IMR-90 (cell line): ENCODE results near the gene MCAM. TPM values are rescaled to one million over a fixed set of nuclear protein-coding genes. Genes with fewer than 3 reads are reported as not detected.

ENCODE experiments used
- ATAC-seq: fragments of 200-7000 bp; cut with Tn5 transposase; 2 replicates; pipeline ENCODE4 v1.9.1; 2020; ENCODE audit warnings: low read depth, mild to moderate bottlenecking, moderate library complexity
- BruUV-seq: library from RNA; stranded (reverse); fragments of 400-500 nt; replicated peaks from 2 replicates; lab custom pipeline; 2021; lab: Mats Ljungman, UMichigan
- CTCF ChIA-PET: fragments of 300-600 bp; formaldehyde crosslinking; extraction: SDS; loops from one replicate; lab custom pipeline; 2021; ENCODE audit warnings: antibody characterized with exemption; lab: Yijun Ruan, JAX
- POLR2A ChIA-PET: fragments of 300-600 bp; sonication (Branson Sonifier 250); formaldehyde crosslinking; loops from one replicate; lab custom pipeline; 2022; ENCODE audit warnings: antibody characterized with exemption; ENCODE audit not compliant: unreplicated experiment; lab: Charles Lee
- DNase-seq: peaks from one replicate; pipeline ENCODE4 v3.0.0; 2013
- H2AFZ ChIP-seq: replicated peaks from 2 replicates; pipeline ENCODE3; 2013; ENCODE audit warnings: low read length, mild to moderate bottlenecking; ENCODE audit not compliant: poor library complexity
- H2AK5ac ChIP-seq: 2 replicates; pipeline ENCODE4 v1.6.1; 2013; ENCODE audit warnings: low read depth, low read length, inconsistent platforms
- H2AK9ac ChIP-seq: replicated peaks from 2 replicates; pipeline ENCODE3; 2013; ENCODE audit warnings: mild to moderate bottlenecking, low read depth, low read length, moderate library complexity; ENCODE audit not compliant: poor library complexity
- H2BK120ac ChIP-seq: 2 replicates; pipeline ENCODE4 v1.6.1; 2013; ENCODE audit warnings: low read depth, low read length, inconsistent platforms
- H2BK15ac ChIP-seq: 3 replicates; pipeline ENCODE4 v1.6.1; 2013; ENCODE audit warnings: low read depth, low read length, inconsistent platforms
- H2BK20ac ChIP-seq: 2 replicates; pipeline ENCODE4 v1.6.1; 2013; ENCODE audit warnings: low read depth, mild to moderate bottlenecking, inconsistent platforms, low read length, moderate library complexity
- H2BK5ac ChIP-seq: 2 replicates; pipeline ENCODE4 v1.6.1; 2013; ENCODE audit warnings: mild to moderate bottlenecking, low read depth, low read length, inconsistent platforms; ENCODE audit not compliant: poor library complexity, severe bottlenecking
- H3K14ac ChIP-seq: replicated peaks from 2 replicates; pipeline ENCODE4 v1.6.1; 2013; ENCODE audit warnings: low read depth, low read length, inconsistent platforms
- H3K18ac ChIP-seq: 2 replicates; pipeline ENCODE4 v1.6.1; 2013; ENCODE audit warnings: low read depth, low read length, control low read depth
- H3K23ac ChIP-seq: 2 replicates; pipeline ENCODE4 v1.6.1; 2013; ENCODE audit warnings: low read depth, low read length, inconsistent platforms
- H3K27ac ChIP-seq: 2 replicates; pipeline ENCODE4 v1.5.1; 2013; ENCODE audit warnings: mild to moderate bottlenecking, control low read depth, low read length; ENCODE audit not compliant: insufficient read depth
- H3K27me3 ChIP-seq: 2 replicates; pipeline ENCODE4 v1.6.1; 2013; ENCODE audit warnings: low read length; ENCODE audit not compliant: control insufficient read depth, insufficient read depth
- H3K36me3 ChIP-seq: 2 replicates; pipeline ENCODE4 v1.6.1; 2013; ENCODE audit warnings: low read length, mixed read lengths; ENCODE audit not compliant: control insufficient read depth, insufficient read depth
- H3K4ac ChIP-seq: 2 replicates; pipeline ENCODE4 v1.6.1; 2013; ENCODE audit warnings: low read depth, low read length, inconsistent platforms
- H3K4me1 ChIP-seq: 2 replicates; pipeline ENCODE4 v1.6.1; 2013; ENCODE audit warnings: low read length, mixed read lengths; ENCODE audit not compliant: control insufficient read depth, insufficient read depth
- H3K4me2 ChIP-seq: 2 replicates; pipeline ENCODE4 v1.6.1; 2013; ENCODE audit warnings: low read depth, mild to moderate bottlenecking, control low read depth, low read length, moderate library complexity
- H3K4me3 ChIP-seq: 2 replicates; pipeline ENCODE4 v1.5.1; 2013; ENCODE audit warnings: low read depth, mild to moderate bottlenecking, control low read depth, low read length, moderate library complexity; ENCODE audit not compliant: insufficient read depth
- H3K56ac ChIP-seq: 2 replicates; pipeline ENCODE4 v1.6.1; 2013; ENCODE audit warnings: low read length, inconsistent platforms; ENCODE audit not compliant: insufficient read depth; ENCODE audit errors: extremely low read depth
- H3K79me1 ChIP-seq, 2 experiments: 2 replicates each; pipeline ENCODE4 v1.6.1; 2013; ENCODE audit warnings: low read length in 2 of 2, inconsistent platforms in 1 of 2, low read depth in 1 of 2
- H3K9ac ChIP-seq: 2 replicates; pipeline ENCODE4 v1.6.1; 2013; ENCODE audit warnings: low read depth, low read length, control low read depth
- H3K9me1 ChIP-seq: 2 replicates; pipeline ENCODE4 v1.6.1; 2013; ENCODE audit warnings: low read length, inconsistent platforms; ENCODE audit not compliant: insufficient read depth
- H3K9me3 ChIP-seq: 2 replicates; pipeline ENCODE4 v1.6.1; 2013; ENCODE audit warnings: low read length; ENCODE audit not compliant: control insufficient read depth, insufficient read depth
- H4K20me1 ChIP-seq: 2 replicates; pipeline ENCODE4 v1.6.1; 2013; ENCODE audit warnings: low read length, inconsistent platforms; ENCODE audit not compliant: insufficient read depth
- H4K5ac ChIP-seq: 2 replicates; pipeline ENCODE4 v1.6.1; 2013; ENCODE audit warnings: mild to moderate bottlenecking, low read depth, low read length, control low read depth
- H4K8ac ChIP-seq, 2 experiments: 2 replicates each; pipeline ENCODE4 v1.6.1; 2013; ENCODE audit warnings: low read depth in 2 of 2, low read length in 2 of 2, control low read depth in 1 of 2, inconsistent platforms in 1 of 2
- H4K91ac ChIP-seq: 2 replicates; pipeline ENCODE4 v1.6.1; 2013; ENCODE audit warnings: low read depth, low read length, inconsistent platforms; ENCODE audit not compliant: insufficient read depth
- NFE2L2 ChIP-seq: fragments of 150-350 bp; IDR thresholded peaks from 2 replicates; pipeline ENCODE4 v1.6.1; 2016; ENCODE audit warnings: low read depth, mild to moderate bottlenecking, low read length
- RCOR1 ChIP-seq: IDR thresholded peaks from 2 replicates; pipeline ENCODE4 v1.6.1; 2012; ENCODE audit warnings: mild to moderate bottlenecking, low read length, improper control_type of control experiment; ENCODE audit not compliant: insufficient replicate concordance
- WGBS, 2 experiments: methylation state at CpG; one replicate each; pipeline versions ENCODE4 v1.1.5 to v1.1.7; 2013; ENCODE audit warnings: missing lambda C conversion rate in 2 of 2; ENCODE audit not compliant: insufficient read length in 1 of 2; ENCODE audit errors: extremely low coverage in 2 of 2; 5-methylcytosine and 5-hydroxymethylcytosine counted together
- dilution Hi-C: fragments of 300-500 bp; cut with HindIII; formaldehyde crosslinking; loops from one replicate; pipeline ENCODE4 v1.14.3; 2018; ENCODE audit warnings: low sequenced_read_pairs; ENCODE audit not compliant: unreplicated experiment
- in situ Hi-C: fragments of 300-500 bp; cut with MboI; formaldehyde crosslinking; loops from 3 replicates; pipeline ENCODE4 v1.14.3; 2019; ENCODE audit warnings: low sequenced_read_pairs, inconsistent platforms, mixed read lengths
- intact Hi-C: fragments of 100-400 bp; cut with micrococcal nuclease; formaldehyde crosslinking; loops from 2 replicates; pipeline ENCODE4 v1.10.0; 2022
- polyA plus RNA-seq, 3 experiments: library from polyadenylated mRNA; depleted of rRNA; stranded (reverse); fragments of >200 nt; gene quantifications; 2 replicates each; pipeline ENCODE4 v1.2.3, GENCODE V29; 2012; ENCODE audit warnings: low replicate concordance in 1 of 3
- total RNA-seq: library from RNA; depleted of rRNA; stranded (reverse); fragments of >200 nt; gene quantifications from 2 replicates; pipeline ENCODE4 v1.2.3, GENCODE V29; 2012
- TF ChIP-seq, protein P1 (sequence below): conservative IDR thresholded peaks from 2 replicates; pipeline ENCODE4 v1.5.1; 2012; ENCODE audit warnings: mild to moderate bottlenecking, low read depth, low read length, improper control_type of control experiment

Gene MCAM
- total and polyA plus RNA-seq, 2 of the 4 experiments (the other 2 are of a cell fraction): 95.1 to 131 TPM

DNA sequence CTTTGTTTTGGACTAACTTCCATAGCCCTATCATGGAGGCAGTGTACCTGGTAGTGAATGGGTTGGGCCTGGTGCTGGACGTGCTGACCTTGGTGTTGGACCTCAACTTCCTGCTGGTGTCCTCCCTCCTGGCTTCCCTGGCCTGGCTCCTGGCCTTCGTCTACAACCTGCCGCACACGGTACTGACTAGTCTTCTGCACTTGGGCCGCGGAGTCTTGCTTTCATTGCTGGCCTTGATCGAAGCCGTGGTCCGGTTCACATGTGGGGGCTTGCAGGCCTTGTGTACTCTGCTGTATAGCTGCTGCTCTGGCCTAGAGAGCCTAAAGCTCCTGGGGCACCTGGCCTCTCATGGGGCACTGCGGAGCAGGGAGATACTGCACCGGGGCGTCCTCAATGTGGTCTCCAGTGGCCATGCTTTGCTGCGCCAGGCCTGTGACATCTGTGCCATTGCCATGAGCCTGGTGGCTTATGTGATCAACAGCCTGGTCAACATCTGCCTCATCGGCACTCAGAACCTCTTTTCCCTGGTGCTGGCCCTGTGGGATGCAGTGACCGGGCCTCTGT is 18.2 kb upstream of the MCAM start:
- peak overlapping the region; percentile 90 for H3K9ac ChIP-seq
- ATAC-seq (no peak), DNase-seq (no peak)
- peak overlapping the region; percentile 94 for H3K4ac ChIP-seq
- peaks cover 5% of the 10 kb centered on the region; the same call in 1 of the 2 replicates for H4K20me1 ChIP-seq
- H3K14ac ChIP-seq: peak overlapping the region; percentile 95
- peak overlapping the region; percentile 60 for H3K23ac ChIP-seq
- H3K56ac ChIP-seq: peak overlapping the region; percentile 83; the same call in 1 of the 2 replicates
- H3K4me3 ChIP-seq: peak overlapping the region; percentile 77
- no peak overlapping the region for H4K5ac ChIP-seq
- no peaks in the 10 kb centered on the region for H3K9me3 ChIP-seq
- intact Hi-C loops: loop anchor here (5.0 kb wide), 1 partner anchor 188 kb away; the partner anchor contains the start of gene ABCG4
- in situ Hi-C loops: no loop called here
- H2AK5ac ChIP-seq: peak overlapping the region; percentile 99
- dilution Hi-C loops: no loop called here
- TF ChIP-seq RCOR1: no peak
- TF ChIP-seq NFE2L2: no peak
- TF ChIP-seq, protein P1, sequence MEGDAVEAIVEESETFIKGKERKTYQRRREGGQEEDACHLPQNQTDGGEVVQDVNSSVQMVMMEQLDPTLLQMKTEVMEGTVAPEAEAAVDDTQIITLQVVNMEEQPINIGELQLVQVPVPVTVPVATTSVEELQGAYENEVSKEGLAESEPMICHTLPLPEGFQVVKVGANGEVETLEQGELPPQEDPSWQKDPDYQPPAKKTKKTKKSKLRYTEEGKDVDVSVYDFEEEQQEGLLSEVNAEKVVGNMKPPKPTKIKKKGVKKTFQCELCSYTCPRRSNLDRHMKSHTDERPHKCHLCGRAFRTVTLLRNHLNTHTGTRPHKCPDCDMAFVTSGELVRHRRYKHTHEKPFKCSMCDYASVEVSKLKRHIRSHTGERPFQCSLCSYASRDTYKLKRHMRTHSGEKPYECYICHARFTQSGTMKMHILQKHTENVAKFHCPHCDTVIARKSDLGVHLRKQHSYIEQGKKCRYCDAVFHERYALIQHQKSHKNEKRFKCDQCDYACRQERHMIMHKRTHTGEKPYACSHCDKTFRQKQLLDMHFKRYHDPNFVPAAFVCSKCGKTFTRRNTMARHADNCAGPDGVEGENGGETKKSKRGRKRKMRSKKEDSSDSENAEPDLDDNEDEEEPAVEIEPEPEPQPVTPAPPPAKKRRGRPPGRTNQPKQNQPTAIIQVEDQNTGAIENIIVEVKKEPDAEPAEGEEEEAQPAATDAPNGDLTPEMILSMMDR: no peak
- H2BK120ac ChIP-seq: peak overlapping the region; percentile 40; the same call in 1 of the 2 replicates
- H3K27ac ChIP-seq: peak overlapping the region; percentile 79
- H3K4me2 ChIP-seq: peak overlapping the region; percentile 78
- peaks cover 14% of the 10 kb centered on the region for H3K9me1 ChIP-seq
- H3K36me3 ChIP-seq: peaks cover 2% of the 10 kb centered on the region; the same call in 1 of the 2 replicates
- peaks cover 23% of the 10 kb centered on the region for H3K4me1 ChIP-seq
- H4K91ac ChIP-seq: peak overlapping the region; percentile 91
- H2AK9ac ChIP-seq: peak overlapping the region; percentile 94
- no peak overlapping the region for H2BK5ac ChIP-seq
- POLR2A ChIA-PET: no interaction called here
- CTCF ChIA-PET: interaction anchor here (1.1 kb wide), 1 partner anchor 240 kb away, joined by 3 read pairs; a partner anchor contains a TSS
- no peak overlapping the region for H2BK20ac ChIP-seq
- H3K79me1 ChIP-seq: peaks cover 17 to 38% of the 10 kb centered on the region in 2 experiments; a peak in 3 of 4 replicates
- H2BK15ac ChIP-seq: 0 out of 3 replicates have a peak overlapping the region, but pooled peaks have one; percentile 8
- no peak overlapping the region for H2AFZ ChIP-seq
- H3K18ac ChIP-seq: no peak overlapping the region
- BruUV-seq: no TSS peak
- 72% methylated on average over 5 of the region's 15 CpGs; no CpG with 5 or more reads in 1 of the 2 experiments for WGBS, 2 experiments
- H4K8ac ChIP-seq: peak overlapping the region; percentile 63 to 86
- H3K27me3 ChIP-seq: no peaks in the 10 kb centered on the region
